B cell (primary cell): ENCODE results near the gene GNA14. TPM values are rescaled to one million over a fixed set of nuclear protein-coding genes. Genes with fewer than 3 reads are reported as not detected.

Experiments used
- ATAC-seq: fragments of 200-7000 bp; cut with Tn5 transposase; one replicate; pipeline ENCODE4 v1.10.0; 2021; ENCODE audit warnings: low read depth, mild to moderate bottlenecking, moderate number of reproducible peaks, moderate library complexity
- CTCF ChIA-PET: fragments of 350-600 bp; sonication (Branson Sonifier 250); formaldehyde crosslinking; loops from one replicate; lab custom pipeline; 2021; ENCODE audit warnings: antibody characterized with exemption, inconsistent platforms; lab: Charles Lee
- POLR2A ChIA-PET: fragments of 350-600 bp; sonication (Branson Sonifier 250); formaldehyde crosslinking; loops from one replicate; lab custom pipeline; 2021; ENCODE audit warnings: antibody characterized with exemption; lab: Charles Lee
- DNase-seq: peaks from one replicate; pipeline ENCODE4 v3.0.0; 2013
- H2AFZ ChIP-seq: 2 replicates; pipeline ENCODE4 v1.6.1; 2012; ENCODE audit warnings: mild to moderate bottlenecking, low read depth, low read length; ENCODE audit not compliant: insufficient read depth, poor library complexity, severe bottlenecking
- H3K27ac ChIP-seq, 2 donors: 1 replicate in 1 of 2; 2 replicates in 1 of 2; pipeline ENCODE4 v1.5.1; 2012 to 2013; ENCODE audit warnings: low read length in 2 of 2, mild to moderate bottlenecking in 2 of 2, moderate library complexity in 1 of 2
- H3K27me3 ChIP-seq, 4 experiments: fragments of 200-600 bp in 1 of 4; sonication (generic) in 1 of 4; replicated peaks in 1 of 4; 1 replicate in 2 of 4; 2 replicates in 2 of 4; pipeline versions ENCODE4 v1.6.1 to v1.7.0; 2013 to 2016; ENCODE audit warnings: low read length in 3 of 4, mild to moderate bottlenecking in 2 of 4, mixed read lengths in 1 of 4, moderate library complexity in 1 of 4; ENCODE audit not compliant: insufficient read depth in 4 of 4, control insufficient read depth in 3 of 4; ENCODE audit errors: control extremely low read depth in 1 of 4
- H3K36me3 ChIP-seq, 2 experiments: replicated peaks in 1 of 2; 1 replicate in 1 of 2; 2 replicates in 1 of 2; pipeline versions ENCODE4 v1.6.1 to v1.7.1; 2013; ENCODE audit warnings: low read length in 1 of 2; ENCODE audit not compliant: insufficient read depth in 2 of 2, control insufficient read depth in 1 of 2; ENCODE audit errors: control extremely low read depth in 1 of 2, extremely low read depth in 1 of 2
- H3K4me1 ChIP-seq, 2 donors: fragments of 200-600 bp in 1 of 2; sonication (generic) in 1 of 2; 1 replicate in 1 of 2; 2 replicates in 1 of 2; pipeline versions ENCODE4 v1.5.1 to v1.6.1; 2013 to 2017; ENCODE audit warnings: low read length in 2 of 2; ENCODE audit not compliant: control insufficient read depth in 2 of 2, insufficient read depth in 2 of 2
- H3K4me2 ChIP-seq: replicated peaks from 2 replicates; pipeline ENCODE3; 2012; ENCODE audit warnings: mild to moderate bottlenecking, low read depth, low read length; ENCODE audit not compliant: poor library complexity, severe bottlenecking
- H3K4me3 ChIP-seq, 5 experiments: fragments of 200-600 bp in 1 of 5; sonication (generic) in 1 of 5; 1 replicate in 3 of 5; 2 replicates in 2 of 5; pipeline versions ENCODE4 v1.5.1 to v1.7.0; 2011 to 2016; ENCODE audit warnings: low read length in 4 of 5, mild to moderate bottlenecking in 4 of 5, low read depth in 2 of 5, control low read depth in 1 of 5, moderate library complexity in 1 of 5; ENCODE audit not compliant: insufficient read depth in 1 of 5; ENCODE audit errors: control extremely low read depth in 1 of 5, extremely low read depth in 1 of 5
- H3K79me2 ChIP-seq: fragments of 200-600 bp; sonication (generic); one replicate; pipeline ENCODE4 v1.6.0; 2016; ENCODE audit warnings: low read length; ENCODE audit not compliant: control insufficient read depth, insufficient read depth
- H3K9ac ChIP-seq: fragments of 200-600 bp; sonication (generic); 2 replicates; pipeline ENCODE4 v1.6.1; 2017; ENCODE audit warnings: mild to moderate bottlenecking, low read length, moderate library complexity
- H3K9me3 ChIP-seq, 3 donors: one replicate each; pipeline versions ENCODE4 v1.6.1 to v1.7.1; 2013; ENCODE audit warnings: low read length in 2 of 3; ENCODE audit not compliant: control insufficient read depth in 2 of 3, insufficient read depth in 1 of 3; ENCODE audit errors: control extremely low read depth in 1 of 3
- H4K20me1 ChIP-seq: 2 replicates; pipeline ENCODE4 v1.6.0; 2012; ENCODE audit warnings: mild to moderate bottlenecking, low read length; ENCODE audit not compliant: insufficient read depth, control insufficient read depth, poor library complexity, severe bottlenecking
- H3K27ac Mint-ChIP-seq: one replicate; pipeline ENCODE4 v1.8.0; 2021; ENCODE audit warnings: mixed read lengths
- H3K27me3 Mint-ChIP-seq: one replicate; pipeline ENCODE4 v1.8.0; 2021; ENCODE audit warnings: mixed read lengths
- H3K4me1 Mint-ChIP-seq: one replicate; pipeline ENCODE4 v1.8.0; 2021; ENCODE audit warnings: mixed read lengths
- H3K4me3 Mint-ChIP-seq: one replicate; pipeline ENCODE4 v1.8.0; 2021; ENCODE audit warnings: mixed read lengths
- H3K9me3 Mint-ChIP-seq: one replicate; pipeline ENCODE4 v1.8.0; 2022; ENCODE audit warnings: mixed read lengths; ENCODE audit not compliant: insufficient read depth
- CTCF ChIP-seq: fragments of 200-600 bp; IDR thresholded peaks from one replicate; pipeline ENCODE4 v1.8.0; 2022; ENCODE audit warnings: antibody characterized with exemption, mild to moderate bottlenecking
- EZH2 ChIP-seq: IDR thresholded peaks from 2 replicates; pipeline ENCODE4 v1.6.1; 2012; ENCODE audit warnings: borderline replicate concordance, low read depth, mild to moderate bottlenecking, moderate library complexity, low read length; ENCODE audit not compliant: insufficient read depth, poor library complexity, severe bottlenecking
- WGBS: methylation state at CpG from one replicate; pipeline ENCODE4 v1.1.5; 2013; ENCODE audit warnings: missing lambda C conversion rate; ENCODE audit not compliant: insufficient coverage; 5-methylcytosine and 5-hydroxymethylcytosine counted together
- intact Hi-C: fragments of 100-400 bp; cut with micrococcal nuclease; formaldehyde crosslinking; loops from one replicate; pipeline ENCODE4 v1.10.0; 2022
- polyA plus RNA-seq: library from polyadenylated mRNA; depleted of rRNA; stranded (reverse); fragments of >200 nt; gene quantifications from 2 replicates; pipeline ENCODE4 v1.2.3, GENCODE V29; 2012
- total RNA-seq, 2 donors: library from RNA; stranded (reverse); fragments of 120-200 nt in 1 of 2; gene quantifications; 1 replicate in 1 of 2; 2 replicates in 1 of 2; pipeline versions ENCODE4 v1.2.3 to v1.2.4, GENCODE V29; 2013 to 2022

GNA14 gene
- total and polyA plus RNA-seq, 2 donors (not counting 1 experiment from before 2014, with no cell fraction given), result not detected

- CTCF ChIA-PET, result interaction anchor here (1.2 to 3.7 kb wide), 2 partner anchors 12 to 36 kb away, joined by 3 to 11 read pairs; no protein-coding TSS in a partner anchor
- H3K9me3 ChIP-seq, result no peaks in the 10 kb centered on the region
- H3K4me1 Mint-ChIP-seq, result no peaks in the 10 kb centered on the region
- no peak overlapping the region for H3K4me3 Mint-ChIP-seq
- H3K27ac Mint-ChIP-seq, result no peak overlapping the region
- H3K9me3 Mint-ChIP-seq, result peaks cover 3% of the 10 kb centered on the region
- H3K4me2 ChIP-seq, result no peak overlapping the region
- no peak overlapping the region for H3K9ac ChIP-seq
- no peaks in the 10 kb centered on the region for H4K20me1 ChIP-seq
- 100% methylated on average over 5 of the region's 10 CpGs for WGBS
- H3K27me3 Mint-ChIP-seq, result no peaks in the 10 kb centered on the region
- H2AFZ ChIP-seq, result no peak overlapping the region
- DNase-seq (no peak), ATAC-seq (no peak)
- POLR2A ChIA-PET, result no interaction called here
- H3K4me1 ChIP-seq, result no peaks in the 10 kb centered on the region
- intact Hi-C loops, result no loop called here
- TF ChIP-seq CTCF, result no peak
- no peak for TF ChIP-seq EZH2
- no peak overlapping the region for H3K4me3 ChIP-seq
- no peak overlapping the region for H3K27ac ChIP-seq
- no peaks in the 10 kb centered on the region for H3K27me3 ChIP-seq
- no peaks in the 10 kb centered on the region for H3K36me3 ChIP-seq
- H3K79me2 ChIP-seq, result no peaks in the 10 kb centered on the region
Observed at GRCh38 chr9:77421506-77422265, 226.4 kb downstream of the GNA14 start.

DNA sequence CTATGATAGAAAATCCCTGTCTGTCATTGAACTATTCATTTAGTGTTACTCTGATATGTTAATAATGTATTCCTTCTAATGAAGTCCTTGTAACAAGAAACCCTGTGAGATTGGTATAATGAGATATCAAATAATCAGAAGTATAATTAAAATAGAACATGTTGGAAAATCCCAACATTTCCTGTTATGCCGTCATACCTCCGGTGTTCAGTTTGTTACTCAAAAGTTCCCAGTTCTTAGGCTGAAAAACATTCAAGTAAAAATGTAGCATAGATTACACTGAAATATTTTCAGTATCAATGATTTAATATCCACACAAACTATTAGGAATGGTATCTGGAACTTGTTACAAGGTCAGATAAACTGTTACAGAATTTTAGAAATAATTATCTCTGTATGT is 227.5 kb downstream of the GNA14 start:
- H3K79me2 ChIP-seq, result no peaks in the 10 kb centered on the region
- Mint-ChIP-seq H3K27ac (no peak overlapping the region), H3K27me3 (no peaks in the 10 kb centered on the region), H3K4me1 (no peaks in the 10 kb centered on the region), H3K9me3 (peaks cover 3% of the 10 kb centered on the region), H3K4me3 (no peak overlapping the region)
- H3K36me3 ChIP-seq, result no peaks in the 10 kb centered on the region
- TF ChIP-seq CTCF (no peak), EZH2 (no peak)
- DNase-seq (no peak), ATAC-seq (no peak)
- H3K9me3 ChIP-seq, result no peaks in the 10 kb centered on the region
- no peak overlapping the region for H2AFZ ChIP-seq
- no peaks in the 10 kb centered on the region for H3K27me3 ChIP-seq
- ChIA-PET CTCF (no interaction called here), POLR2A (no interaction called here)
- no peak overlapping the region for H3K4me3 ChIP-seq
- whole genome bisulfite sequencing, result no CpG with 5 or more reads among the region's 2 CpGs
- no peak overlapping the region for H3K4me2 ChIP-seq
- no peak overlapping the region for H3K9ac ChIP-seq
- H4K20me1 ChIP-seq, result no peaks in the 10 kb centered on the region
- intact Hi-C loops, result no loop called here
- no peak overlapping the region for H3K27ac ChIP-seq
- no peaks in the 10 kb centered on the region for H3K4me1 ChIP-seq
